HEK293T (cell line): ENCODE results near the gene ZNF583.

Experiments
- CTCF ChIA-PET: fragments of 350-600 bp; formaldehyde crosslinking; extraction: SDS; loops from one replicate; lab custom pipeline; 2021; ENCODE audit warnings: antibody characterized with exemption, inconsistent platforms; lab: Yijun Ruan, JAX
- POLR2A ChIA-PET: fragments of 350-600 bp; formaldehyde crosslinking; extraction: SDS; loops from one replicate; lab custom pipeline; 2020; ENCODE audit warnings: antibody characterized with exemption, inconsistent platforms; lab: Yijun Ruan, JAX
- DNase-seq: peaks from one replicate; pipeline ENCODE4 v3.0.0; 2012; ENCODE audit warnings: mixed read lengths; ENCODE audit errors: extremely low spot score
- ARNT ChIP-seq: fragments of 450-650 bp; IDR thresholded peaks from 2 replicates; pipeline ENCODE4 v1.6.1; 2017; ENCODE audit warnings: mild to moderate bottlenecking
- BHLHE40 ChIP-seq: fragments of 450-650 bp; IDR thresholded peaks from 2 replicates; pipeline ENCODE4 v1.6.1; 2016; ENCODE audit warnings: mild to moderate bottlenecking, moderate library complexity, borderline replicate concordance
- CTBP1 ChIP-seq: fragments of 450-650 bp; IDR thresholded peaks from 2 replicates; pipeline ENCODE4 v1.6.1; 2016; ENCODE audit warnings: borderline replicate concordance
- ELF4 ChIP-seq: fragments of 450-650 bp; IDR thresholded peaks from 2 replicates; pipeline ENCODE4 v1.6.1; 2017; ENCODE audit warnings: antibody characterized with exemption
- FOXK2 ChIP-seq: fragments of 450-650 bp; IDR thresholded peaks from 2 replicates; pipeline ENCODE4 v1.6.1; 2016; ENCODE audit warnings: mild to moderate bottlenecking
- FOXM1 ChIP-seq: fragments of 450-650 bp; IDR thresholded peaks from 2 replicates; pipeline ENCODE4 v1.6.1; 2017; ENCODE audit warnings: mild to moderate bottlenecking, borderline replicate concordance
- HDGF ChIP-seq: fragments of 450-650 bp; IDR thresholded peaks from 2 replicates; pipeline ENCODE4 v1.6.1; 2017; ENCODE audit warnings: antibody characterized with exemption, borderline replicate concordance
- L3MBTL2 ChIP-seq: fragments of 450-650 bp; conservative IDR thresholded peaks from 2 replicates; pipeline ENCODE4 v1.6.1; 2016; ENCODE audit warnings: mild to moderate bottlenecking
- LEF1 ChIP-seq: fragments of 450-650 bp; IDR thresholded peaks from 2 replicates; pipeline ENCODE4 v1.6.1; 2017; ENCODE audit warnings: mild to moderate bottlenecking, borderline replicate concordance
- NFRKB ChIP-seq: fragments of 450-650 bp; IDR thresholded peaks from 2 replicates; pipeline ENCODE4 v1.6.1; 2016; ENCODE audit warnings: mild to moderate bottlenecking, moderate library complexity
- SP1 ChIP-seq: fragments of 450-650 bp; IDR thresholded peaks from 2 replicates; pipeline ENCODE4 v1.6.1; 2017
- TARDBP ChIP-seq: fragments of 450-650 bp; IDR thresholded peaks from 2 replicates; pipeline ENCODE4 v1.6.1; 2016
- ZNF384 ChIP-seq: fragments of 450-650 bp; IDR thresholded peaks from 2 replicates; pipeline ENCODE4 v1.6.1; 2016
- TF ChIP-seq, protein P1 (sequence below): fragments of 450-650 bp; IDR thresholded peaks from 2 replicates; pipeline ENCODE4 v1.6.1; 2016

The ZNF583 gene

DNA sequence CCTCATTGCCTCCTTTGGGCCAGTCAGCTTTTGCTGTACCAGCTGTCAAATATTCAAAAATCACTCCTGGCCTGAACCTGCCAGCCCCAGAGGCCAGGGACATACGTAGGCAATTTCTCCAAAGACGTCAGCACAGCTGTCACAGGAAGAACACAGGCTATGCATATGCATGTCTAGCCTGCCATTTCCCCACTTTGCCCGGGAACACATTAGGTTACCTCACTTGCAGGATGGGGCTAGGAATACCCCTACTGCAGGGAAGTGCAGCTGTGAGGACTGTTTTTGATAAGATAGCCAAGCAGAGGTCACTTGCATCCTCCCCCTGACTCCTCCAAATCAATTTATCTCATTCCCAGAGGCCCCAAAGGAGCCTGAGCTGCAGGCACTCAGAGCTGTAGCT, 70.2 kb downstream of the ZNF583 start:
- no peak for TF ChIP-seq LEF1
- TF ChIP-seq, protein P1, sequence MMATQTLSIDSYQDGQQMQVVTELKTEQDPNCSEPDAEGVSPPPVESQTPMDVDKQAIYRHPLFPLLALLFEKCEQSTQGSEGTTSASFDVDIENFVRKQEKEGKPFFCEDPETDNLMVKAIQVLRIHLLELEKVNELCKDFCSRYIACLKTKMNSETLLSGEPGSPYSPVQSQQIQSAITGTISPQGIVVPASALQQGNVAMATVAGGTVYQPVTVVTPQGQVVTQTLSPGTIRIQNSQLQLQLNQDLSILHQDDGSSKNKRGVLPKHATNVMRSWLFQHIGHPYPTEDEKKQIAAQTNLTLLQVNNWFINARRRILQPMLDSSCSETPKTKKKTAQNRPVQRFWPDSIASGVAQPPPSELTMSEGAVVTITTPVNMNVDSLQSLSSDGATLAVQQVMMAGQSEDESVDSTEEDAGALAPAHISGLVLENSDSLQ = no peak
- TF ChIP-seq FOXK2 = no peak
- no peak for TF ChIP-seq ARNT
- TF ChIP-seq FOXM1 = no peak
- TF ChIP-seq L3MBTL2 = no peak
- TF ChIP-seq NFRKB = no peak
- TF ChIP-seq ELF4 = no peak
- no peak for TF ChIP-seq SP1
- no peak for TF ChIP-seq CTBP1
- no peak for TF ChIP-seq HDGF
- ChIA-PET CTCF (no interaction called here), POLR2A (no interaction called here)
- no peak for DNase-seq

DNA sequence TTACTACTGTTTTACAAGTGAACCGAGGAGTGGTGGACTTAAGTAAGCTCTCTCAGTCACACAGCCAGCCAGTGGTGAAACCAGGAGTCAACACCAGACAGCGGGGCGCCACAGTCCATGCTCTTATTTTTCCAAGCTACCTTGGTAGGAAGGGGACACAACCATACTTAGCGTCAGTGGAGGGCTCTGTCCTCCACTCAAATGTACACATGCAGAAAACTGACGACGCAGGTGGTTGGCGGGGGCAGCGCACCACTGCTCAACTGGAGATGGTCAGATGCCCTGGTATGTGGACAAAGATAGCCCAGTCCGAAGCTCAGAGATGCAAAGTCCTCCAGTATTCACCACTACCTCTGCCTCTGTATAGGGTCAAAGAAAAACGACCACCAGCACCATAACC, 72.0 kb downstream of the ZNF583 start:
- CTCF ChIA-PET = no interaction called here
- no peak for DNase-seq
- TF ChIP-seq BHLHE40 = no peak
- TF ChIP-seq ZNF384 = no peak
- TF ChIP-seq SP1 = no peak
- no peak for TF ChIP-seq NFRKB
- no peak for TF ChIP-seq HDGF
- TF ChIP-seq CTBP1 = no peak
- TF ChIP-seq FOXM1 = no peak
- TF ChIP-seq TARDBP = no peak
- TF ChIP-seq ELF4 = no peak

More for the DNA sequence above, 72.0 kb downstream of the ZNF583 start:
- POLR2A ChIA-PET = no interaction called here
